ENCODE measurements around the gene MAVS. TPM values are rescaled to one million over a fixed set of nuclear protein-coding genes. Genes with fewer than 3 reads are reported as not detected.
A peak's percentile ranks its signal among the peaks of the same experiment; 100 is the strongest.
"Not testable (repeated sequence)": the region's sequence is repeated elsewhere in the genome, so short reads cannot be mapped to it uniquely, and the experiment has no call there.

The MAVS gene
- total RNA-seq, 3 donors from 2014 or later: 25.5 to 26.2 (median 25.6) TPM

DNA sequence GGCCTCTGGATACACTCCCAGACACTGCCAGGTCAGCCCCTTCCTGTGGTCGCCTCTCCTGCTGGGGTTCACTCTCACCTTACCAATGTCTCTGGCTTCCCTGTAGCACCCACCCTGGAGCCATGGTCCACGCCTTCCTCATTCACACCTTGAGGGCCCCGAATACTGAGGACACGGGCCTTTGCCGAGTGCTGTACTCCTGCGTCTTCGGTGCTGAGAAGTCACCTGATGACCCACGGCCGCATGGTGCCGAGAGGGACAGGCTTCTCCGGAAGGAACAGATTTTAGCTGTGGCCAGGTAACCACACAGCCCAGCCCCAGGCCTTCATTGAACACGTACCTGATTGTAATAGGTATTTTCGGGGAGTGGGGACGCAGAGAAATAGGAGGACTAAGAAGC lies 24.6 kb upstream of the MAVS start:
- Mint-ChIP-seq H3K36me3 (ENCODE audit: insufficient read depth) (peaks cover 8% of the 10 kb centered on the region), H3K4me1 (ENCODE audit: low read depth) (peaks cover 22% of the 10 kb centered on the region), H3K9me3 (no peaks in the 10 kb centered on the region), H3K27me3 (ENCODE audit: low read depth) (no peaks in the 10 kb centered on the region), H3K4me3 (peak overlapping the region; percentile 84)
- DNase-seq (no peak), ATAC-seq (no peak)

DNA sequence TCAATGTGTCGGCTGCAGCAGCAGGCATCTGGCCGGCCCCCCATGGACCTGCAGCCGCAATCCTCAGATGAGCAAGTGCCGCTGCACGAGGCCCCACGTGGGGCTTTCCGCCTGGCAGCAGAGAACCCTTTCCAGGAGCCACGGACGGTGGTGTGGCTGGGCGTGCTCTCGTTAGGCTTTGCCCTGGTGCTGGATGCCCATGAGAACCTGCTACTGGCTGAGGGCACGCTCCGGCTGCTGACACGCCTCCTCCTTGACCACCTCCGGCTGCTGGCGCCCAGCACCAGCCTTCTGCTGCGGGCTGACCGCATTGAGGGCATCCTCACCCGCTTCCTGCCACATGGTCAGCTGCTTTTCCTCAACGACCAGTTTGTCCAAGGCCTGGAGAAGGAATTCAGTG lies 22.8 kb upstream of the MAVS start:
- ATAC-seq (no peak), DNase-seq (no peak)
- Mint-ChIP-seq H3K4me1 (ENCODE audit: low read depth) (peaks cover 17% of the 10 kb centered on the region), H3K27me3 (ENCODE audit: low read depth) (no peaks in the 10 kb centered on the region), H3K9me3 (no peaks in the 10 kb centered on the region), H3K4me3 (no peak overlapping the region), H3K36me3 (ENCODE audit: insufficient read depth) (peaks cover 8% of the 10 kb centered on the region)

DNA sequence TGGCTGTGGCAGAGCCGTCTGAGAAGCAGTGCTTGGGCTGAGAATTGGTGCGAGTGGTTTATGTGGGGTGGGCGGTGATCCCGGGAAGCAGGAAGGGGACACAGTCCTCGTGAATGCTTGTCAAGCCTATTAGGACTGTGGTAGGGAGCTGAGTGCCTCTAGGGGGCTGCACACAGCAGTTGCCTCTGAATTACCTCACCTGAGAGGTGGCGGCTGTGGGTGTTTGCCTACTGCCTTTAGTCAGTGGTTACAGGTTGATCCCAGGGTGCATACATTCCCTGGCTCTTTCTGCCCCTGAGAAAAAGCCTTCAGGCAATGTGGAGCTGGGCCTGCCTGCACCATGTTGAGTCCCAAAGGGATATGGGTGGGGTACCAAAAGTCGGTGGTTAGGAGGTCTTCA lies 21.1 kb upstream of the MAVS start:
- DNase-seq (no peak), ATAC-seq (no peak)
- Mint-ChIP-seq H3K9me3 (no peaks in the 10 kb centered on the region), H3K4me1 (ENCODE audit: low read depth) (peaks cover 7% of the 10 kb centered on the region), H3K27me3 (ENCODE audit: low read depth) (no peaks in the 10 kb centered on the region), H3K4me3 (no peak overlapping the region), H3K36me3 (ENCODE audit: insufficient read depth) (peaks cover 8% of the 10 kb centered on the region)

DNA sequence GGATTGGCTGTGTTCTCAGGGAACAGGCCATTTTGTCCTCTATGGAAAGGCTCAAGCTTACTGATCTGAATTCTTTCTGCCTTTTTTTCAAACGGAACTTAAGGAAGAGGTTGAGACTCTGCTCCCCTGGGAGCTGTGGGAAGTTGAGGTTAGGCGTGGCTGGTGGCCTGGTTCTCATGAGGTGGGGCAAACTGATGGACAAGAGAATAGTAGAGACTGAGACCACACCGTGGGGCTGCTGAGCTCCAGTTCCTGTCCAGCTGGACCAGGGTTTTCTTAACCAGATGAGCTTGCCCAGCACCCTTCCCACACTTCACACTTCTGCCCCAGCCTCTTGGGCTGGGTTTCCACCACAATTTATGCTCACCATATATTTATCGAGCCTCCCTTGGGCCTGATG lies 20.2 kb upstream of the MAVS start:
- Mint-ChIP-seq H3K9me3 (no peaks in the 10 kb centered on the region), H3K27me3 (ENCODE audit: low read depth) (no peaks in the 10 kb centered on the region), H3K4me3 (no peak overlapping the region), H3K4me1 (ENCODE audit: low read depth) (peaks cover 6% of the 10 kb centered on the region), H3K36me3 (ENCODE audit: insufficient read depth) (peaks cover 8% of the 10 kb centered on the region)
- ATAC-seq: no peak
- no peak for DNase-seq

DNA sequence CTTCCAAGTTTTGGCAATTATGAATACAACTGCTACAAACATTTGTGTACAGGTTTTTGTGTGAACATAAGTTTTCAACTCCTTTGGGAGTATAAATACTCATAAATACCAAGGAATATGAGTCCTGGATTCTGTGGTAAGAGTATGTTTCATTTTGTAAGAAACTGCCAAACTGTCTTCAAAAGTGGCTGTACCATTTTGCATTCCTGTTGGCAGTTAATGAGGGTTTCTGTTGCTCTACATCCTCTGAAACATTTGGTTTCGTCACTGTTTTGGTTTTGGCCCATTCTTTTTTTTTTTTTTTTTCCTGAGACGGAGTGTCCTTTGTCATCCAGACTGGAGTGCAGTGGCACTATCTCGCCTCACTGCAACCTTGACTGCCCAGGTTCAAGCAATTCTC lies 17.8 kb upstream of the MAVS start:
- no peaks in the 10 kb centered on the region for H3K9me3 Mint-ChIP-seq
- ATAC-seq (no peak), DNase-seq (no peak)
- H3K27me3 Mint-ChIP-seq (ENCODE audit: low read depth): no peaks in the 10 kb centered on the region
- no peak overlapping the region for H3K4me3 Mint-ChIP-seq
- H3K36me3 Mint-ChIP-seq (ENCODE audit: insufficient read depth): peaks cover 4% of the 10 kb centered on the region
- H3K4me1 Mint-ChIP-seq (ENCODE audit: low read depth): no peaks in the 10 kb centered on the region

DNA sequence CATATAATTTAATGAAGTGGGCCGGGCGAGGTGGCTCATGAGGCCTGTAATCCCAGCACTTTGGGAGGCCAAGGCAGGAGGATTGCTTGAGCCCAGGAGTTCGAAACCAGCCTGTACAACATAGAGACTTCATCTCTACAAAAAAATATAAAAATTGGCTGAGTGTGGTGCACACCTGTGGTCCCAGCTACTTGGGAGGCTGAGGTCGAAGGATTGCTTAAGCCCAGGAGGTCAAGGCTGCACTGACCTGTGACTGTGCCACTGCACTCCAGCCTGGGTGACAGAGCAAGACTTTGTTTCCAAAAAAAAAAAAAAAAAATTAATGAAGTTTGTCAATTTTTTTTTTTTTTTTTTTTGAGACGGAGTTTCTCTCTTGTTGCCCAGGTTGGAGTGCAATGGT lies 16.7 kb upstream of the MAVS start:
- not testable (repeated sequence) for H3K4me1 Mint-ChIP-seq (ENCODE audit: low read depth); H3K27me3 Mint-ChIP-seq (ENCODE audit: low read depth); H3K9me3 Mint-ChIP-seq; H3K36me3 Mint-ChIP-seq (ENCODE audit: insufficient read depth); DNase-seq; H3K4me3 Mint-ChIP-seq; ATAC-seq

DNA sequence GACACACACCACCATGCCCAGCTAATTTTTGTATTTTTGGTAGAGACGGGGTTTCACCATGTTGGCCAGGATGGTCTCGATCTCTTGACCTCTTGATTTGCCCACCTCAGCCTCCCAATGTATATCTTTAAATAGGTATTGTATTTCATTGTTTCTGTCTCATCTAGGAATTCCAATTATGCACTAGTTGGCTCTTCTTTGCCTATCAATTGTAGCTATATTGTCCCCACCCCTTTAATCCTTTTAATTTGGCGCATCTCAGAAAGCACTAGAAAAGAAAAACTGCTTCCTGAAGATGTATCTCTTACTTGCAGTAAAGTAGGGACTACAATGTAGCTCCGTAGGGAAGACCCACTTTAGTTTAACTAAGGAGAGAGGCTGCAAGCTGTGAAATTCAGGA lies 10.5 kb upstream of the MAVS start:
- H3K36me3 Mint-ChIP-seq (ENCODE audit: insufficient read depth): no peaks in the 10 kb centered on the region
- ATAC-seq (no peak), DNase-seq (no peak)
- H3K4me1 Mint-ChIP-seq (ENCODE audit: low read depth): peaks cover 3% of the 10 kb centered on the region
- no peaks in the 10 kb centered on the region for H3K27me3 Mint-ChIP-seq (ENCODE audit: low read depth)
- H3K4me3 Mint-ChIP-seq: no peak overlapping the region
- no peaks in the 10 kb centered on the region for H3K9me3 Mint-ChIP-seq

DNA sequence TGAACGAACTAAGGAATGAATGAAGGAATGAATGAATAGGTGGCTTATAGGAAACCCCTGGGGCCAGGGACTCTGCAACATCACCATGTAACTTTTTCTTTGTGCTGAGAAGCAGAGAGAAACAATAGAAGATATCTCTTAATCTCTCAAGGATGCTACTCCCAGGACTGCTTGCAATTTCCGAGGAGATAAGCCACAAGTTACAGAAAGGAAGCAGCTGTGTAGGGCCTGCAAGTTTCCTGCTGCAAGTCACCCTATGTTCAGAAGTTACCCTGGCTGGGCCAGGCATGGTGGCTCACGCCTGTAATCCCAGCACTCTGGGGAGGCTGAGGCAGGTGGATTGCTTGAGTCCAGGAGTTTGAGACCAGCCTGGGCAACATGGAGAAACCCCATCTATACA lies 7.3 kb upstream of the MAVS start:
- no peak for ATAC-seq
- Mint-ChIP-seq H3K4me1 (ENCODE audit: low read depth) (peaks cover 3% of the 10 kb centered on the region), H3K36me3 (ENCODE audit: insufficient read depth) (no peaks in the 10 kb centered on the region), H3K27me3 (ENCODE audit: low read depth) (no peaks in the 10 kb centered on the region), H3K9me3 (no peaks in the 10 kb centered on the region), H3K4me3 (no peak overlapping the region)
- DNase-seq: no peak

DNA sequence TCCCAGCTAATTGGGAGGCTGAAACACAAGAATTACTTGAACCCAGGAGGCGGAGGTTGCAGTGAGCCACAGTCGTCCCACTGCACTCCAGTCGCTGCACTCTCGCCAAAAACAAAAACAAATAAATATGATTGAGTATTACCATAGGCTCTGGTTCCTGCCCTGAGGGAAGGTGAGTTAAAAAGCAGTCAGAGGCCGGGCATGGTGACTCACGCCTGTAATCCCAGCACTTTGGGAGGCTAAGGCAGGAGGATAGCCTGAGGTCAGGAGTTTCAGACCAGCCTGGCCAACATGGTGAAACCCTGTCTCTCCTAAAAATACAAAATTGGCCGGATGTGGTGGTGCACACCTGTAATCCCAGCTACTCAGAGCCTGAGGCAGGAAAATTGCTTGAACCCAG lies 6.4 kb upstream of the MAVS start:
- H3K27me3 Mint-ChIP-seq (ENCODE audit: low read depth); ATAC-seq; H3K36me3 Mint-ChIP-seq (ENCODE audit: insufficient read depth); DNase-seq; H3K9me3 Mint-ChIP-seq; H3K4me3 Mint-ChIP-seq; H3K4me1 Mint-ChIP-seq (ENCODE audit: low read depth): not testable (repeated sequence)

DNA sequence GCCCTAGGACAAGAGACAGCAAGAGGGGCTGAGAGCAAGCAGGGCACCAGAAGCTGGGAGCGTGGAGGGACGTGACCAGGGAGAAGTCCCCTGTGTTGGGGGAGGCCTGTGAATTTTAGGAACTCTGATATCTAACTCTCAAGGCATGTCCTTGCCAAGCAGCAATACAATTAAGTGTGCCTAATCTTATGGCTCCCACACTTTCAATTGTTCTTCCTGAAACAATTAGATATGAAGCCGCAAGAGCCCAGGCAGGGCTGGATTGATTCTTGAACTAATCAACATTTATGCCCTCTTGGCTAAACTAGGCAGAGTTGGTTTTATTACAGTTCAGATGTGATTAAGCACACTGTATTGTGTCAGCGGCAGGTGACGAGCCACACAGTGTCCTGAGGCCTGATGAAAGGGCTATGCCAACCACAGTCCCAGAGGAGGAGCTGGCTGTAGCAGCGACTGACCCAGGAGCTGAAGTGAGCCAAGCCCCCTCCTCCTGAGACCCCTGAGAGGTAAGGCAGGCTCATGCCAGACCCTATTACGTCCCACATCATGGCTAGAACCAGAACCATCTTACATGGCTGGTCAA lies 4.2 kb upstream of the MAVS start:
- Mint-ChIP-seq H3K4me3 (no peak overlapping the region), H3K4me1 (ENCODE audit: low read depth) (peaks cover 11% of the 10 kb centered on the region), H3K27me3 (ENCODE audit: low read depth) (no peaks in the 10 kb centered on the region), H3K9me3 (no peaks in the 10 kb centered on the region), H3K36me3 (ENCODE audit: insufficient read depth) (no peaks in the 10 kb centered on the region)
- ATAC-seq (no peak), DNase-seq (no peak)

DNA sequence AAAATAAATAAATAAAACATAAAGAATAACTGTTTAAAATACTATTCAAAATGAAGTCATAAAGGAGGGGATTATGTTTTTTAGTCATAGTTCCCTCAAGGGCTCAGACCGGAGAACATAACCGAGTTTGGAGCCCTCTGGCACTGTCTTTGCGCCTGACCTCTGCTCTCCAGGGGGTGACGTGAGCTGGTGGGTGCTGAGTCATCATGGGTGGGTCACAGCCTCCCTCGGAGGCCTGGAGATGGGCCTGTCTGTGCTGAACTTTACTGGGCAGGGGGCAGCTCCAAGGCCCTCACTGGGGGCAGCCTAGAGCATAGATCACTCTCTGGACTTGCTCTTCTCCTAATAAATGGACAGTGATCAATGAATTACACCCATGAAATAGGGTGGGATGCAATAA lies 3.1 kb upstream of the MAVS start:
- no peaks in the 10 kb centered on the region for H3K9me3 Mint-ChIP-seq
- H3K27me3 Mint-ChIP-seq (ENCODE audit: low read depth): no peaks in the 10 kb centered on the region
- no peak for ATAC-seq
- no peak overlapping the region for H3K4me3 Mint-ChIP-seq
- H3K4me1 Mint-ChIP-seq (ENCODE audit: low read depth): peaks cover 18% of the 10 kb centered on the region
- no peaks in the 10 kb centered on the region for H3K36me3 Mint-ChIP-seq (ENCODE audit: insufficient read depth)
- DNase-seq: no peak

DNA sequence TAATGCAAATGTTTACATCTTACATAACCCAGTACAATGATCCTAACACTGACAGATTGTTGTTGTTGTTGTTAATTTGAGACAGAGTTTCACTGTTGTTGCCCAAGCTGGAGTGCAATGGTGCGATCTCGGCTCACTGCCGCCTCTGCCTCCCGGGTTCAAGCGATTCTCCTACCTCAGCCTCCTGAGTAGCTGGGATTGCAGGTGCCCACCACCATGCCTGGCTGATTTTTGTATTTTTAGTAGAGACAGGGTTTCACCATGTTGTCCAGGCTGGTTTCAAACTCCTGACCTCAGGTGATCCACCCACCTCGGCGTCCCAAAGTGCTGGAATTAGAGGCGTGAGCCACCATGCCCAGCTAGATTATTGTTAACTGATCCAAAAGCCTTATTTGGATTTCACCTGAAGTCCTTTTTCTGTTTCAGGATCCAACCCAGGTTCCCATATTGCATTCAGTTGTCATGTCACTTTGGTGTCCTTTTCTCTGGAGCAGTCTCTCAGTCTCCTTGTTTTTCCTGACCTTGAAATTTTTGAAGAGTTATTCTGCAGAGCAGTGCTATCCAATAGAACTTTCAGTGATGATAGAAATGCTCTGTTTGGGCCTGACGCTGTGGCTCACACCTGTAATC lies 2.5 kb upstream of the MAVS start:
- not testable (repeated sequence) for H3K4me3 Mint-ChIP-seq; H3K9me3 Mint-ChIP-seq; H3K27me3 Mint-ChIP-seq (ENCODE audit: low read depth); H3K36me3 Mint-ChIP-seq (ENCODE audit: insufficient read depth); DNase-seq; ATAC-seq
- H3K4me1 Mint-ChIP-seq (ENCODE audit: low read depth): peaks cover 23% of the 10 kb centered on the region

DNA sequence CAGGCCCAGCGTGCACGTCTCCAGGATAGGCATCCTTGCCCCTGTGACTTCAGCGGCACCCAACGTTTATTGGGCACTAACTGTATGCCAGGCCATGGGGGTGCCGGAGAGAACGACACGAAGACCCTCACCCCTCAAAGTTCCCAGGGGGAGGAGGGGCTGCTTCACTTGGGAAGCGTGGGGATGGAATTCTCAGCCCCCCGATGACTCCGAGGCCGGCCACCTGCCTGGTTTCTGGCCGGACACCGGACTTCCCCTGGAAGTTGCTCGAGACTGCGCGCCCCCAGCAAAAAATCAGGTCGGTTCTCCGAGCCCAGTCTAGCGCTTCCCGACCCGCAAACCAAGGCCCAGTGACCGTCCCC lies 275 bp upstream of the MAVS start:
- peak overlapping the region; percentile 88 for H3K4me3 Mint-ChIP-seq
- no peaks in the 10 kb centered on the region for H3K9me3 Mint-ChIP-seq
- H3K36me3 Mint-ChIP-seq (ENCODE audit: insufficient read depth): no peaks in the 10 kb centered on the region
- H3K4me1 Mint-ChIP-seq (ENCODE audit: low read depth): peaks cover 23% of the 10 kb centered on the region
- DNase-seq: no peak
- no peak for ATAC-seq
- H3K27me3 Mint-ChIP-seq (ENCODE audit: low read depth): no peaks in the 10 kb centered on the region

DNA sequence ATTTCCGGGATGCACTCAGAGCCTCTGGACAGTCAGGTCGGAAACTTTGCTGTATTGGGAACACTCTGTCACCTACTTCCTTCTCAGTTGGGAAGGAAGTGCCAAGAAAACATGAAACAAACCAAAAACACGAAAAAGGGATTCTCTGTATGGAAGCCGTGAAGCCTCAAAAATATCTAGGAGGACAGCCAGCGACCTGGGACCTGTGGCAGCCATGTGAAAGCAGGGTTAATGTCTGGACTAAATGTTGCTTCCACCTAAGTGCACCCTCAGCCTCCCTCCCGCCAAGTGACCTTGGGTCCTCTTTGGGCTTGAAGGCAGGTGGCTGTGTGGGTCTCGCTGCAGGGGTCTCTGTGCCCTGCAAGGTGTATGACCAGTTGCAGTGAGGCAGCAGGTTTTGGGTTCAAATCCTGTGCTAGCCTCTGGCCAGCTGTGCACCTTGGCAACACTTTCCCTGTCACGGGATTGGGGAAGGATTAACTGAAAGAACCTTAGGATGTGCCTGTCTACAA lies 851 bp downstream of the MAVS start:
- H3K27me3 Mint-ChIP-seq (ENCODE audit: low read depth): no peaks in the 10 kb centered on the region
- H3K36me3 Mint-ChIP-seq (ENCODE audit: insufficient read depth): no peaks in the 10 kb centered on the region
- H3K4me1 Mint-ChIP-seq (ENCODE audit: low read depth): peaks cover 23% of the 10 kb centered on the region
- ATAC-seq: no peak
- peak overlapping the region; percentile 88 for H3K4me3 Mint-ChIP-seq
- no peaks in the 10 kb centered on the region for H3K9me3 Mint-ChIP-seq
- no peak for DNase-seq

DNA sequence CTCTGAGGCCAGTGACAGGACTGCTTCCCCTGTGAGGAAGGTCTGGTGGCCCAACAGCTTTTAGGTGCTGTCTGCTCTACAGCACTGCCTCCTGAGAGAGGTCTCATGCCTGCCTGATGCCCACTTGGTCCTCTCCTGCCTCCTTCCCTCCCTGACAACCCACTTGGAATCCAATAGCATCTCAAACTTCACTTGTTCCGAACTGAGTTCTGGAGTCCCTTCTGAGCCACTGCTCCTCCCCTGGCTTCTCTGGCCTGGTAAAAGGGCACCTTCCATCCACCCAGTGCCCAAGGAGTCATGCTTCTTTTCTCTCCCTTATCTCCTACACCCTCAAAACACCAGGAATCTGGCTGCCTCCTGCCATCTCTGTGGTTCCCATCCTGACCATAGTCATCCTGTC lies 1.9 kb downstream of the MAVS start:
- DNase-seq: no peak
- no peak for ATAC-seq
- Mint-ChIP-seq H3K4me3 (peak overlapping the region; percentile 88), H3K4me1 (ENCODE audit: low read depth) (peaks cover 23% of the 10 kb centered on the region), H3K36me3 (ENCODE audit: insufficient read depth) (no peaks in the 10 kb centered on the region), H3K27me3 (ENCODE audit: low read depth) (no peaks in the 10 kb centered on the region), H3K9me3 (no peaks in the 10 kb centered on the region)

Data from activated T-cell treated with anti-CD3 and anti-CD28 coated beads, Interleukin-2, amount 50 U/mL, for 4 hours (primary cell).